GM12878 (cell line): ENCODE data around the gene SYNPO. TPM values are rescaled to one million over a fixed set of nuclear protein-coding genes. Genes with fewer than 3 reads are reported as not detected.

Source experiments
- ATAC-seq: fragments of 200-7000 bp; cut with Tn5 transposase; 3 replicates; pipeline ENCODE4 v1.9.1; 2020; ENCODE audit warnings: mild to moderate bottlenecking, moderate library complexity
- BruUV-seq: library from RNA; stranded (reverse); fragments of 400-500 nt; replicated peaks from 2 replicates; lab custom pipeline; 2021; lab: Mats Ljungman, UMichigan
- CTCF ChIA-PET: fragments of 300-600 bp; sonication (Branson Sonifier 250); formaldehyde crosslinking; extraction: SDS; loops from one replicate; lab custom pipeline; 2021; ENCODE audit warnings: inconsistent platforms; lab: Yijun Ruan, JAX
- POLR2A ChIA-PET: fragments of 350-600 bp; formaldehyde crosslinking; extraction: SDS; loops from one replicate; lab custom pipeline; 2021; ENCODE audit warnings: inconsistent platforms; lab: Charles Lee
- RAD21 ChIA-PET: fragments of 300-600 bp; sonication (Branson Sonifier 250); formaldehyde crosslinking; loops from one replicate; lab custom pipeline; 2023; ENCODE audit warnings: antibody characterized with exemption; ENCODE audit not compliant: unreplicated experiment; lab: Charles Lee
- SMC1A ChIA-PET: fragments of 300-600 bp; sonication (Branson Sonifier 250); formaldehyde crosslinking; loops from one replicate; lab custom pipeline; 2023; ENCODE audit not compliant: unreplicated experiment, uncharacterized antibody; lab: Charles Lee
- DNase-seq: peaks from one replicate; pipeline ENCODE4 v3.0.0-alpha.2; 2011; ENCODE audit warnings: low read depth, low spot score
- FAIRE-seq: peaks from 3 replicates; lab custom pipeline; 2011; peaks lifted over from hg19 to GRCh38; lab: Jason Lieb, UNC
- H2AFZ ChIP-seq: 2 replicates; pipeline ENCODE4 v1.6.0; 2011; ENCODE audit warnings: low read depth, low read length, control low read depth; ENCODE audit not compliant: control insufficient read depth
- H3K27ac ChIP-seq: 2 replicates; pipeline ENCODE4 v1.5.1; 2011; ENCODE audit warnings: control low read depth; ENCODE audit not compliant: control insufficient read depth, insufficient read depth
- H3K27me3 ChIP-seq, 2 experiments: replicated peaks in 1 of 2; 2 replicates each; pipeline versions ENCODE4 v1.6.0 to v1.6.1; 2011; ENCODE audit warnings: low read length in 1 of 2; ENCODE audit not compliant: control insufficient read depth in 2 of 2, insufficient read depth in 2 of 2
- H3K36me3 ChIP-seq, 2 experiments: 2 replicates each; pipeline ENCODE4 v1.5.1; 2011; ENCODE audit warnings: low read length in 1 of 2; ENCODE audit not compliant: control insufficient read depth in 2 of 2, insufficient read depth in 2 of 2
- H3K4me1 ChIP-seq: 2 replicates; pipeline ENCODE4 v1.6.1; 2011; ENCODE audit warnings: mild to moderate bottlenecking, low read length, moderate library complexity, mixed read lengths; ENCODE audit not compliant: control insufficient read depth, insufficient read depth
- H3K4me2 ChIP-seq: 2 replicates; pipeline ENCODE4 v1.6.0; 2011; ENCODE audit warnings: control low read depth; ENCODE audit not compliant: control insufficient read depth, insufficient read depth
- H3K4me3 ChIP-seq: fragments of 200-600 bp; sonication (generic); 2 replicates; pipeline ENCODE4 v1.5.1; 2016
- H3K79me2 ChIP-seq: 2 replicates; pipeline ENCODE4 v1.6.0; 2011; ENCODE audit warnings: low read length; ENCODE audit not compliant: control insufficient read depth, insufficient read depth
- H3K9ac ChIP-seq: 2 replicates; pipeline ENCODE4 v1.8.0; 2011; ENCODE audit warnings: low read length, control low read depth, mixed read lengths; ENCODE audit not compliant: control insufficient read depth, insufficient read depth
- H3K9me3 ChIP-seq: replicated peaks from 3 replicates; pipeline ENCODE4 v1.5.1; 2011; ENCODE audit warnings: mild to moderate bottlenecking, low read length; ENCODE audit not compliant: control insufficient read depth, insufficient read depth
- H4K20me1 ChIP-seq: 2 replicates; pipeline ENCODE4 v1.6.0; 2011; ENCODE audit not compliant: control insufficient read depth, insufficient read depth
- ATF2 ChIP-seq: IDR thresholded peaks from 2 replicates; pipeline ENCODE4 v1.6.1; 2012; ENCODE audit warnings: low read length, inconsistent platforms
- BCL3 ChIP-seq: IDR thresholded peaks from 2 replicates; pipeline ENCODE4 v1.6.1; 2011; ENCODE audit warnings: borderline replicate concordance, low read depth, mild to moderate bottlenecking, moderate library complexity, low read length; ENCODE audit not compliant: insufficient read depth, poor library complexity, severe bottlenecking
- CBX3 ChIP-seq: fragments of 200-600 bp; sonication (generic); IDR thresholded peaks from 2 replicates; pipeline ENCODE4 v1.6.1; 2016; ENCODE audit warnings: low read depth, borderline replicate concordance
- FOS ChIP-seq: IDR thresholded peaks from 3 replicates; pipeline ENCODE4 v1.6.1; 2011; ENCODE audit warnings: borderline replicate concordance; ENCODE audit not compliant: insufficient read length; ENCODE audit errors: extremely low read depth
- IRF4 ChIP-seq: IDR thresholded peaks from 2 replicates; pipeline ENCODE4 v1.6.1; 2011; ENCODE audit warnings: low read depth, low read length
- KAT2A ChIP-seq: conservative IDR thresholded peaks from 2 replicates; pipeline ENCODE4 v1.6.1; 2011; ENCODE audit warnings: low read depth, low read length; ENCODE audit not compliant: control insufficient read depth
- MEF2B ChIP-seq: fragments of 450-650 bp; IDR thresholded peaks from 2 replicates; pipeline ENCODE4 v1.6.1; 2018; ENCODE audit warnings: mild to moderate bottlenecking, moderate library complexity; ENCODE audit not compliant: partially characterized antibody, poor library complexity, severe bottlenecking
- PBX3 ChIP-seq: IDR thresholded peaks from 2 replicates; pipeline ENCODE4 v1.6.1; 2011; ENCODE audit warnings: mild to moderate bottlenecking, low read depth, low read length, moderate library complexity; ENCODE audit not compliant: insufficient replicate concordance
- SKIL ChIP-seq: fragments of 450-650 bp; IDR thresholded peaks from 2 replicates; pipeline ENCODE4 v1.6.1; 2017; ENCODE audit warnings: mild to moderate bottlenecking, low read depth, inconsistent platforms; ENCODE audit not compliant: poor library complexity, severe bottlenecking
- SMC3 ChIP-seq: IDR thresholded peaks from 2 replicates; pipeline ENCODE4 v1.6.1; 2011; ENCODE audit warnings: low read length, improper control_type of control experiment, borderline replicate concordance
- WGBS: methylation state at CpG from one replicate; pipeline ENCODE4 v1.1.6; 2016; ENCODE audit warnings: low lambda C conversion rate; ENCODE audit not compliant: insufficient replicate concordance, insufficient coverage; ENCODE audit errors: missing lambda C conversion rate; 5-methylcytosine and 5-hydroxymethylcytosine counted together
- in situ Hi-C: fragments of 300-500 bp; cut with MboI; formaldehyde crosslinking; loops from 9 replicates; pipeline ENCODE4 v1.14.3; 2018; ENCODE audit warnings: mixed read lengths
- intact Hi-C: fragments of 100-400 bp; cut with micrococcal nuclease; formaldehyde crosslinking; loops from one replicate; pipeline ENCODE4 v1.14.2; 2022; ENCODE audit not compliant: unreplicated experiment
- polyA plus RNA-seq, 11 experiments: library from polyadenylated mRNA; depleted of rRNA in 4 of 11; unstranded in 6 of 11; stranded (reverse) in 5 of 11; fragments of >200 nt; fragmentation: Nextera tagmentation in 4 of 11; fragmentation: Illumina TruSeq in 1 of 11; extraction: Ambion mirVana in 4 of 11; extraction: Trizol in 1 of 11; gene quantifications; 1 replicate in 1 of 11; 2 replicates in 10 of 11; pipeline versions ENCODE4 v1.2.1 to v1.2.3, GENCODE V29; 2011 to 2016; ENCODE audit warnings: inconsistent platforms in 2 of 11, missing spikeins in 2 of 11, low read depth in 1 of 11
- total RNA-seq, 4 experiments: library from RNA; depleted of rRNA in 3 of 4; stranded (reverse); fragments of >200 nt in 3 of 4; fragmentation: Illumina TruSeq in 1 of 4; extraction: Trizol in 1 of 4; gene quantifications; 2 replicates each; pipeline versions ENCODE4 v1.2.1 to v1.2.3, GENCODE V29; 2013 to 2021

The SYNPO gene
- total and polyA plus RNA-seq, 10 of the 15 experiments (the other 5 are each of a cell fraction or from before 2014, with no cell fraction given), result 0.77 to 21.0 (median 3.9) TPM

GRCh38 chr5:150604894-150605440 lies 35.5 kb upstream of the SYNPO start (continued):
- TF ChIP-seq ATF2 (no peak), SKIL (no peak), IRF4 (no peak), FOS (no peak)

- intact Hi-C loops, result no loop called here
- BruUV-seq, result no TSS peak
- FAIRE-seq (no peak), ATAC-seq (no peak), DNase-seq (no peak)
- Histone ChIP-seq H2AFZ (no peak overlapping the region), H3K4me3 (no peak overlapping the region), H3K4me2 (no peak overlapping the region), H3K36me3 (no peaks in the 10 kb centered on the region), H4K20me1 (no peaks in the 10 kb centered on the region), H3K9ac (no peak overlapping the region), H3K9me3 (no peaks in the 10 kb centered on the region), H3K4me1 (no peaks in the 10 kb centered on the region), H3K27ac (no peak overlapping the region), H3K79me2 (no peaks in the 10 kb centered on the region)
- ChIA-PET CTCF (no interaction called here), RAD21 (no interaction called here), SMC1A (interaction anchor here (0.6 to 1.7 kb wide), 3 partner anchors 11 to 26 kb away, joined by 3 read pairs; no protein-coding TSS in a partner anchor)
- TF ChIP-seq CBX3, result no peak
- TF ChIP-seq SMC3, result no peak
- TF ChIP-seq BCL3, result peak; percentile 13
- TF ChIP-seq MEF2B, result no peak
- peak; percentile 10 for TF ChIP-seq PBX3
- no peak for TF ChIP-seq KAT2A
- TF ChIP-seq, all 136 proteins: peak for 2
- POLR2A ChIA-PET, result no interaction called here
- no peaks in the 10 kb centered on the region; a peak in 1 of 4 replicates for H3K27me3 ChIP-seq
- in situ Hi-C loops, result no loop called here
- WGBS, result 29% methylated on average over 5 of the region's 6 CpGs
These were observed 34.9 kb upstream of the SYNPO start for GRCh38 chr5:150605546-150605945.
